Measurements from ENCODE around the gene AR.

GRCh38 chrX:67599532-67599931, 55.7 kb downstream of the AR start:
- TF ChIP-seq EZH2 (IDR thresholded peaks at IDR 0.05) (no peak), POLR2AphosphoS5 (IDR thresholded peaks at IDR 0.05; ENCODE audit: borderline replicate concordance, low read depth, low read length) (no peak)

Data from SK-N-MC (cell line).